HepG2 (cell line): ENCODE results near the gene GSAP. TPM values are rescaled to one million over a fixed set of nuclear protein-coding genes. Genes with fewer than 3 reads are reported as not detected.

Source experiments
- AGO2 ChIP-seq: fragments of 200-400 bp; formaldehyde crosslinking; optimal IDR thresholded peaks from 2 replicates; pipeline ENCODE3; 2017; ENCODE audit warnings: mild to moderate bottlenecking, low read depth, low read length, moderate library complexity
- DMAP1 ChIP-seq: IDR thresholded peaks from 2 replicates; pipeline ENCODE4 v1.6.1; 2016
- EED ChIP-seq: sonication (generic); formaldehyde crosslinking; IDR thresholded peaks from 2 replicates; pipeline ENCODE4 v1.5.0; 2020; ENCODE audit warnings: mild to moderate bottlenecking, missing genetic modification reagents
- FLYWCH1 ChIP-seq: sonication (generic); formaldehyde crosslinking; IDR thresholded peaks from 2 replicates; pipeline ENCODE4 v1.8.1; 2023; ENCODE audit warnings: mild to moderate bottlenecking, missing genetic modification reagents
- GATA4 ChIP-seq: sonication (generic); IDR thresholded peaks from 2 replicates; pipeline ENCODE4 v1.6.1; 2016; ENCODE audit warnings: antibody characterized with exemption, low read depth, borderline replicate concordance
- GRHL1 ChIP-seq: sonication (generic); formaldehyde crosslinking; conservative IDR thresholded peaks from 2 replicates; pipeline ENCODE4 v1.8.0; 2022; ENCODE audit warnings: missing genetic modification reagents
- PAXIP1 ChIP-seq: sonication (generic); formaldehyde crosslinking; conservative IDR thresholded peaks from 2 replicates; pipeline ENCODE4 v1.4.0; 2020; ENCODE audit warnings: mild to moderate bottlenecking, missing genetic modification reagents, moderate library complexity
- REPIN1 ChIP-seq: sonication (generic); formaldehyde crosslinking; IDR thresholded peaks from 2 replicates; pipeline ENCODE4 v1.8.0; 2022; ENCODE audit warnings: missing genetic modification reagents, low read depth, mild to moderate bottlenecking, borderline replicate concordance
- SRSF4 ChIP-seq: fragments of 200-400 bp; formaldehyde crosslinking; IDR thresholded peaks from one replicate; pipeline ENCODE4 v1.6.1; 2018; ENCODE audit warnings: mild to moderate bottlenecking, low read depth, low read length, moderate library complexity; ENCODE audit not compliant: poor library complexity, severe bottlenecking
- TERF1 ChIP-seq: sonication (generic); formaldehyde crosslinking; IDR thresholded peaks from 2 replicates; pipeline ENCODE4 v1.8.0; 2022; ENCODE audit warnings: mild to moderate bottlenecking, missing genetic modification reagents, moderate library complexity
- TFDP2 ChIP-seq: sonication (generic); formaldehyde crosslinking; IDR thresholded peaks from 2 replicates; pipeline ENCODE4 v1.4.0; 2020; ENCODE audit warnings: missing genetic modification reagents
- THRA ChIP-seq: sonication (generic); formaldehyde crosslinking; IDR thresholded peaks from 2 replicates; pipeline ENCODE4 v1.4.0; 2020; ENCODE audit warnings: missing genetic modification reagents, borderline replicate concordance
- ZFP90 ChIP-seq: sonication (generic); formaldehyde crosslinking; IDR thresholded peaks from 2 replicates; pipeline ENCODE4 v1.8.0; 2022; ENCODE audit warnings: missing genetic modification reagents, mild to moderate bottlenecking, inconsistent platforms, borderline replicate concordance
- ZNF337 ChIP-seq: sonication (generic); formaldehyde crosslinking; IDR thresholded peaks from 2 replicates; pipeline ENCODE4 v1.5.1; 2020; ENCODE audit warnings: missing genetic modification reagents, low read depth, mild to moderate bottlenecking, borderline replicate concordance
- ZNF446 ChIP-seq: sonication (generic); formaldehyde crosslinking; IDR thresholded peaks from 2 replicates; pipeline ENCODE4 v1.5.0; 2020; ENCODE audit warnings: mild to moderate bottlenecking, missing genetic modification reagents
- ZNF512B ChIP-seq: sonication (generic); formaldehyde crosslinking; IDR thresholded peaks from 2 replicates; pipeline ENCODE4 v1.5.1; 2020; ENCODE audit warnings: missing genetic modification reagents, mild to moderate bottlenecking, borderline replicate concordance
- polyA plus RNA-seq, 8 experiments: library from polyadenylated mRNA; depleted of rRNA in 3 of 8; stranded (reverse) in 7 of 8; unstranded in 1 of 8; fragments of >200 nt; fragmentation: Illumina TruSeq in 4 of 8; extraction: Trizol in 4 of 8; gene quantifications; 2 replicates each; pipeline versions ENCODE4 v1.2.1 to v1.2.3, GENCODE V29; 2011 to 2016; ENCODE audit warnings: low read depth in 4 of 8, missing spikeins in 1 of 8, mixed read lengths in 1 of 8; ENCODE audit not compliant: insufficient read depth in 1 of 8
- total RNA-seq, 5 experiments: library from RNA; depleted of rRNA; stranded (reverse); fragments of >200 nt; fragmentation: Illumina TruSeq; extraction: Trizol; gene quantifications; 2 replicates each; pipeline ENCODE4 v1.2.3, GENCODE V29; 2016; ENCODE audit warnings: low read depth in 1 of 5

The GSAP gene
- total and polyA plus RNA-seq, 2 of the 13 experiments (the other 11 are each of a cell fraction or from before 2014, with no cell fraction given): 34.6 to 40.6 TPM

GRCh38 chr7:77457779-77458178 lies 41.6 kb upstream of the GSAP start (continued):
- TF ChIP-seq ZNF512B (no peak), GRHL1 (CRISPR knock-in tag) (no peak), EED (CRISPR knock-in tag) (no peak), AGO2 (no peak), THRA (peak; percentile 59; the same call in 1 of the 2 replicates), REPIN1 (CRISPR knock-in tag) (no peak), GATA4 (peak; percentile 39; the same call in 1 of the 2 replicates), TFDP2 (CRISPR knock-in tag) (no peak), ZNF446 (CRISPR knock-in tag) (no peak), ZFP90 (no peak), PAXIP1 (peak; percentile 68), FLYWCH1 (CRISPR knock-in tag) (no peak), DMAP1 (CRISPR knock-in tag) (no peak), TERF1 (CRISPR knock-in tag) (no peak), ZNF337 (CRISPR knock-in tag) (no peak), SRSF4 (no peak)
